GM12891 (cell line): ENCODE measurements around the gene RHO. TPM values are rescaled to one million over a fixed set of nuclear protein-coding genes. Genes with fewer than 3 reads are reported as not detected.
"Not testable (repeated sequence)": the region's sequence is repeated elsewhere in the genome, so short reads cannot be mapped to it uniquely, and the experiment has no call there.

ENCODE experiments used
- DNase-seq: peaks from one replicate; pipeline ENCODE4 v3.0.0; 2011; ENCODE audit warnings: low spot score; ENCODE audit not compliant: insufficient read length
- FAIRE-seq: peaks from 2 replicates; lab custom pipeline; 2011; peaks lifted over from hg19 to GRCh38; lab: Jason Lieb, UNC
- PAX5 ChIP-seq: IDR thresholded peaks from 2 replicates; pipeline ENCODE4 v1.6.1; 2011; ENCODE audit warnings: low read length, moderate library complexity, mild to moderate bottlenecking; ENCODE audit not compliant: insufficient read depth, severe bottlenecking
- POLR2A ChIP-seq: IDR thresholded peaks from 2 replicates; pipeline ENCODE4 v1.6.1; 2011; ENCODE audit warnings: low read depth, low read length, control low read depth
- POLR2AphosphoS5 ChIP-seq: IDR thresholded peaks from 2 replicates; pipeline ENCODE4 v1.6.1; 2011; ENCODE audit warnings: low read depth, low read length, control low read depth
- POU2F2 ChIP-seq: IDR thresholded peaks from 2 replicates; pipeline ENCODE4 v1.6.1; 2011; ENCODE audit warnings: low read depth, mild to moderate bottlenecking, control low read depth, low read length, moderate library complexity
- SPI1 ChIP-seq: IDR thresholded peaks from 2 replicates; pipeline ENCODE4 v1.6.1; 2011; ENCODE audit warnings: low read depth, low read length, control low read depth
- TAF1 ChIP-seq: IDR thresholded peaks from 2 replicates; pipeline ENCODE4 v1.6.1; 2011; ENCODE audit warnings: low read depth, low read length, control low read depth
- polyA plus RNA-seq: library from polyadenylated mRNA; unstranded; fragments of >200 nt; gene quantifications from one replicate; pipeline ENCODE4 v1.2.1, GENCODE V29; 2012; ENCODE audit warnings: low read depth, missing spikeins, inconsistent platforms; ENCODE audit not compliant: missing spikeins

RHO gene
- polyA plus RNA-seq = not detected

DNA sequence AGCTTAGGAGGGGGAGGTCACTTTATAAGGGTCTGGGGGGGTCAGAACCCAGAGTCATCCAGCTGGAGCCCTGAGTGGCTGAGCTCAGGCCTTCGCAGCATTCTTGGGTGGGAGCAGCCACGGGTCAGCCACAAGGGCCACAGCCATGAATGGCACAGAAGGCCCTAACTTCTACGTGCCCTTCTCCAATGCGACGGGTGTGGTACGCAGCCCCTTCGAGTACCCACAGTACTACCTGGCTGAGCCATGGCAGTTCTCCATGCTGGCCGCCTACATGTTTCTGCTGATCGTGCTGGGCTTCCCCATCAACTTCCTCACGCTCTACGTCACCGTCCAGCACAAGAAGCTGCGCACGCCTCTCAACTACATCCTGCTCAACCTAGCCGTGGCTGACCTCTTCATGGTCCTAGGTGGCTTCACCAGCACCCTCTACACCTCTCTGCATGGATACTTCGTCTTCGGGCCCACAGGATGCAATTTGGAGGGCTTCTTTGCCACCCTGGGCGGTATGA is at the start of gene RHO:
Gene RHO (plus strand): TSS at position 51 of the 512 bp plus-strand sequence. CDS start 95 bp downstream, at position 146.
- no peak for DNase-seq
- no peak for FAIRE-seq
- no peak for TF ChIP-seq POLR2AphosphoS5
- no peak for TF ChIP-seq POLR2A
- no peak for TF ChIP-seq PAX5
- no peak for TF ChIP-seq SPI1

DNA sequence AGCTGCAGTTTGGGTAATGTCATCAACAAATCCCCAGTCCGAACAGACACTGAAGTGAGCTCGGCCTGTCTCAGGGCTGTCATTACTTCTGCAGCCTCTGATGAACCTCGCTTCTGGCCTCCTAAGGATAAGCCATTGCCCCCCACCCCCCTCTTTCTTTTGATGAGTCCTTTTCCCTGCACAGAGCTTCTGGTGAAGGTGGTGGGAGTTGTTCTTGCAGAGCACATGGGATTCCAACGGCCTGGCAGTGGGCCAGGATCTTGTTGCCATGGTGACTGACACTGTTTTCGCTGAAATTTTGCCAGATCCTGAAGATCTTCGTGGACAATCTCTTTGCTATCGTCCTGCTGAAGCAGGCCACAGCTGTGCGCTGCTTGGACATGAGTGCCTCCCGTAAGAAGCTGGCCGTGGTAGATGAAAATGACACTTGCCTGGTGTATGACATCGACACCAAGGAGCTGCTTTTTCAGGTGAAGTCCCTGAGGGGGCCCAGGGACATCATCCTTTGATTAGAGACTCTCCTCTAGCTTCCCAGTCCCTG is 47.1 kb upstream of the RHO start:
- FAIRE-seq, DNase-seq: not testable (repeated sequence)

DNA sequence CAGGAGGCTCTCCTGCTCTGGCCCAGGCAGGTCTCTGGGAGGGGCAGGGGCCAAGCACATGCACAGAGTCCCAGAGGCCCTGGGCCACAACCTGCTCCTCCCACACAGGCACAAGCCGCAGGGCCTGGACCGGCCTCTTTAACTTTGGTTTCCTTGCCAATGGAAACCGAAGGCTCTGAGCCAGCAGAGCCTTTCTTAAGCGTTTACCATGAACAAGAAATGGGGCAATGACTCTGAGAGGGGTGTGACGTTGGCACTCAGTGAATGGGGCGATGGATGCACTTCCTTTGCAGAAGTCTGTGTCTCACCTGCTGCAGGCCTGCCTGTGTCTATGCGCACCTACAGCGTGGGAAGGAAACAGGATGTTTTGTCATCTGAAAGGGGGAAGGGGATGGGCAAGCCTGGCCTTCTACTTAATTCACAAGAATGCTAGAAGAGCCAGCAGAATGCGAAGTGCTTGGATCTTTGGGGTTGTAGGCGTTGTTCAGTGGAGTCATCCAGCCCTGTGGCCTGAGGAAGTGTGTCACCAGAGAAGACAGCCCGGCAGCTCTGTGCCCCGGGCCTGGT is 46.6 kb upstream of the RHO start:
- TF ChIP-seq POU2F2 = no peak
- TF ChIP-seq SPI1 = no peak
- no peak for TF ChIP-seq PAX5
- TF ChIP-seq POLR2A = no peak
- no peak for TF ChIP-seq POLR2AphosphoS5
- TF ChIP-seq TAF1 = no peak
- FAIRE-seq (no peak), DNase-seq (no peak)

DNA sequence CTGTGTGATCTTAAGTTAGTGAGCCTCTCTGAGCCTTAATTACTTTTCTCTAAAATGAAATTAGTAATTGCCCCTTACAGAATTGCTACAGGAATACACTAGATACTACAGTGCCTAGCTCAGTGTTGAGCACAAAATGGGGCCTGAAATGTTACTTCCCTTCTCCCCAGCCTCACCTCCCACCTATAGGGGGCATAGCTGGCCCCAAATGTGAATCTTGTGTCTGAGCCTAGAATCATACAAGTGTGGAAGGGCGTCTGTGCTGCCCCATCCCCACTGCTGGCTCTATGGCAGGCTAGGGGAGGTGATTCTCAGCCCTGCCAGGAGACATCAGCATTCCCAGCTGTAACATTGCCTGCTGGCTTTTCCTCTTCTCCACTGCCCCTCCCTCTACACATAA is 45.7 kb upstream of the RHO start:
- FAIRE-seq (no peak), DNase-seq (no peak)
- TF ChIP-seq POU2F2 = no peak
- TF ChIP-seq TAF1 = no peak
- no peak for TF ChIP-seq POLR2AphosphoS5
- TF ChIP-seq SPI1 = no peak
- TF ChIP-seq POLR2A = no peak
- TF ChIP-seq PAX5 = no peak

DNA sequence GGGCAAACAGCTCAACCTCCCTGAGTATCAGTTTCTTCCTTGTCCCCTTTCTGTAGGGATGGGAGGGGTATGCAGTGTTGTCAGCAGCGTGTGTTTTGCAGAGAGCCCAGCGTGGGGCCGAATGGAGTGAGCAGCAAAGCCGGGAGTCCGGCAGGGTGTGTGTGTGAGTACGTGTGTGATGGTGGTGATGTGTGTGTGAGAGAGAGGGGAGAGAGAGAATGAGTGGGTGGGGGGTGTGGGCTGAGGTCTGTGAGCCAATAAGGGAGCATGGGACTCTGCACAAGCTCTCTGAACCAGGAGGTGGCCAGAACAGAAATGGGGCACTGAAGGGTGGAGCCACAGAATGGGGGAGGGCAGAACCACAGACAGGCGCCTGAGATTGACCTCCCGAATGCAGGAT is 44.6 kb upstream of the RHO start:
- DNase-seq (no peak), FAIRE-seq (no peak)
- TF ChIP-seq SPI1 = no peak
- TF ChIP-seq TAF1 = no peak
- TF ChIP-seq PAX5 = no peak
- TF ChIP-seq POU2F2 = no peak
- no peak for TF ChIP-seq POLR2AphosphoS5
- no peak for TF ChIP-seq POLR2A

DNA sequence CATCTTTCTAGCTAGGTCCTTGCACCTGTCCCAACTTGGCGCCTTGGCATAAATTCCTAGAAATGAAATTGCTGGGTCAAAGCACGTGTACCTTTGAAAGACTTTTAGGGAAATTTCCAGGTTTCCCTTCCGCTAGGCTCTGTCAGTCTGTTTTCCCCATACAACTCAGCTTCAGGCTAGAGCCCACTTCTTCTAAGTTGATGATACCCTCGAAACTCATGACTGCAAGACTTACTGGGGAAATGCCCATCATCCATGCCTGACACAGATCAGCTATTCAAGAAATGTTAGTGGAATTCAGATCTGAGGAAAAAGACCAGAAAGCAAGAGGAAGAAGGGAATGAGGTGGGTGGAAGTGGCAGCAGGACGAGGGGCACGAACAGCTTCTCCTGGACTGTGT is 43.3 kb upstream of the RHO start:
- DNase-seq, FAIRE-seq: not testable (repeated sequence)

DNA sequence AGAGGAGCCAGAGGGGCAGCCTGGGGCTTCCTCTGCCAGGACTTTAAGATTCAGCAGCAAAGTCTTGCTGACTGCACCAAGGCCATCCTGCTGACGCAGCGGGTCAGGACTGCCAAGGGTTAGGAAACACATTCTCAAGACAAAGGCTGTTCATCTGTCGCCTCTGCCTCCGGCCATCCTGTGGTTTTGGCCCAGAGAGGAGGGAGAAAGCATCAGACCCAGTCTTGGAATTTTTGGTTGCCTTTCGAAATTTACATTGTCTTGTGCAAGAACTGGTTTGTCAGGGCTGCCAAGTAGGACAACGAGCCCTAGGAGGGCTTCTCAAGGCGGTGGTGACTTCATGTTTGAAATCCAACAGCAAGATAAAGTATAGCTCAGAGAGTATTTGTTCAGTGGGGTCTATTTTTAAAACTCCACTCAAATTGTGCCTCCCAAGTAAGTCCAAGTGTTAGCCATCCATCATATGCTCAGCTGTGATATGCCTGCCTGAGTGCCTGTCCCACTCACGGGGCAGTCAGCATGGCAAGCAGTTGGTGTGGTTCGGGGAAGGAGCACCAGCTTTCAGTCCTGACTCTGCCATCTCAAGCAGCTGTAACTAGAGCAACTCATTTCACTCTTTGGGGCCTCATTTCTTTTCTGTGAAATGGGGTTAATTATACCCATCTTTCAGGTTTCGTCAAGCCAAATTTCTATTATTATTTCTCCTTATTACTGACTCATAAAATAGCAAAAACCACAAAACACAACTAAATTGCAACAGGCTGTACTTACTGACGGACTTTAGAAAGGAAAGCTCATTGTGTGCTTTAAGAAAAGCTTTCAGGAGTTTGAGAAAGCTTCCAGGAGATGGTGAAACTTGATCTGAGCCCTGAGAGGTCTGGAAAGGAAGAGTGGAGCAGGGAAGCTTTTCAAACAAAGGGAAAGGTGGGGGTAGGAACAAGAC is 42.4 kb upstream of the RHO start:
- FAIRE-seq (no peak), DNase-seq (no peak)
- no peak for TF ChIP-seq POLR2A

DNA sequence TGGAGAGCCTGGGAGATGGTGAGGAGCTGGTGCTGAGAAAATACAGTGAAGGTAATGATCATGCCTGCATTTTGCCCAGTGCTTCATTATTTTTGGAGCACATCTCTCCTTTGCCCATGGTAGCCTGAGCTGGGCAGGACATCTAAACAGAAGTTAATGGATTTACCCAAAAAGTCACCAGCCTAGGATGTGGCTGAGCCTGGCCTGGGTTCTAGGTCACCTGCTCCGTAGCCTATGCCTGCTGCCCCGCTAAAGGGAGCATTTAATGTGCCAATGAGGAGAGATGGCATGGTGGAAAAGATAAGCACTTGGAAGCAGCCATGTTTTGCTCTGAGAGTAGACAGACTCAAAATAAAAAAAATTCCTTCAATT is 41.8 kb upstream of the RHO start:
- FAIRE-seq (no peak), DNase-seq (no peak)
- no peak for TF ChIP-seq POLR2AphosphoS5
- TF ChIP-seq SPI1 = no peak
- TF ChIP-seq POU2F2 = no peak
- TF ChIP-seq PAX5 = no peak
- no peak for TF ChIP-seq TAF1
- no peak for TF ChIP-seq POLR2A

DNA sequence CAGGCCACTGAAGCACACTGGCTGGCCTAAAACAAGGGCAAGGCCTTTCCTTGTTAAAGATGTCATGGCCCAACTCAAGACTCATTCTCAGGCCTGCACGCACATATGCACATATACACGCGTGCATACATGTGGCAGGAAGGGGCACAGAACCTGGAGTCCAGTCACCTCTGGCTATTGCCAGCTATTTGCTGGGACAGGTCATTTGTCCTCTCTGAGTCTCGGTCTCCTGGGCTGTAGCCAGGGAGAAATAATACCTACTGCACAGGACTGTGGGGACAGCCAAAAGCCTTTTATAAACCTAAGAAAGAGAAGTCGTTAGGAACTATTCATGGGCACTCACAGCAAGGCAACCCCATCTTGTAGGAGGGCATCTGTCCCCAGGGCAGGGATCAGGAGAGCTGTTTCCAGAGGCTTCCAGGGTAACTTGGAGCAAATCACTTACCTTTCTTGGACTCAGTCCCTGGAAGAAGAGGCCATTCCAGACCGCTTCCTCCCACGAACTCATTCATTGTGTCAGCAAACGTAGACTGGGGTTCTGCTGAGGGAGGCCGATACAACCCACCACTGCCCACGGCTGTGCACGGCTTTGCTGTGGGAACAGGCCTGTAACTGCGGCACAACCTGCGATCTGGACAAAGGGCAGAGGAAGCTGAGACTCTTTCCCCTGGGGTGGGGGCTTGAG is 41.1 kb upstream of the RHO start:
- no peak for TF ChIP-seq TAF1
- DNase-seq (no peak), FAIRE-seq (no peak)

DNA sequence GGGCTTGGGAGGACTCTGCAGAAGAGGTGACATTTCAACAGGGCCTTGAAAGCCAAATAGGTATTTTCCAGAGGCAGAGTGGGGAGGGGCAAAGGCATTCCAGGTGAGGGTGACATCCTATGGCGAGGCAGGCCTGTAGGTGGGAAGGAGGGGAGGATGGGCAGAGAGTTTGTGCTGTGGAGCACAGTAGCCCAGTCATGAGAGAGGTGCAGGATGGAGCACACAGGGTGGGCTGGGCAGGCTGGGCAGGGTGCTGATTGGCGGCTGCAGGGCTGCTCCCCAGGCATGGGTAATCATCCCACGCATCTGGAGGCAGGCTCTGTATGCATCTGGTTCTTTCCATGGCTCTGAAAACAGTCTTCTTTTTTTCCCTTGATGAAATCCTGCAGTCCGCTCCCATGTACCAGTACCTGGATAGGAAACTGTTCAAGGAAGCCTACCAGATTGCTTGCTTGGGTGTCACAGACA is 40.5 kb upstream of the RHO start:
- not testable (repeated sequence) for DNase-seq, FAIRE-seq

DNA sequence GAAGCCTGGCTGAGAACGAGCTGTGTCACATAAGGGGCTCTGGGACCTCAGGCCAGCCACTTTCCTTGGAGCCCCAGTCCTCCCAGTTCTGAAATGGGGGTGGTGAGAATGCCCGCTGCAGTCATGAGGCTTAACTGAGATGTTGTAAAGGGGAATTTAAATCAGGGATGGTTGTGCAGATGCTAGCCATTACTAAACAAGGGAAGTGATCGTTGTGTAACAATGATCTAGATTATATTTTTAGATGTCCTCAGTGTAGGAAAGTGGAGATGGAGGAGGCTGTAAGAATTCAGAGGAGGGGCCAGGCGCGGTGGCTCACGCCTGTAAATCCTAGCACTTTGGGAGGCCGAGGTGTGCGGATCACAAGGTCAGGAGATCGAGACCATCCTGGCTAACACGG is 39.2 kb upstream of the RHO start:
- not testable (repeated sequence) for FAIRE-seq, DNase-seq
